Left lung (tissue), 10 donors: ENCODE measurements around the gene MMP14. TPM values are rescaled to one million over a fixed set of nuclear protein-coding genes. Genes with fewer than 3 reads are reported as not detected.
A peak's percentile ranks its signal among the peaks of the same experiment; 100 is the strongest.

Source experiments
- ATAC-seq: fragments of 200-7000 bp; cut with Tn5 transposase; one replicate; pipeline ENCODE4 v1.9.1; 2020; ENCODE audit warnings: moderate library complexity
- DNase-seq, 4 donors: peaks; one replicate each; pipeline ENCODE4 v3.0.0-alpha.2; 2013 to 2020
- H3K27ac ChIP-seq, 2 donors: fragments of 200-600 bp; sonication (generic) in 1 of 2; one replicate each; pipeline versions ENCODE4 v1.5.0 to v1.8.0; 2020 to 2021
- H3K27me3 ChIP-seq, 2 donors: fragments of 200-600 bp; sonication (generic) in 1 of 2; one replicate each; pipeline versions ENCODE4 v1.5.0 to v1.8.0; 2020 to 2021
- H3K36me3 ChIP-seq, 2 donors: fragments of 200-600 bp; sonication (generic) in 1 of 2; one replicate each; pipeline versions ENCODE4 v1.5.0 to v1.8.0; 2020 to 2021
- H3K4me1 ChIP-seq, 2 donors: fragments of 200-600 bp; one replicate each; pipeline ENCODE4 v1.8.0; 2021
- H3K4me3 ChIP-seq, 2 donors: fragments of 200-600 bp; sonication (generic) in 1 of 2; one replicate each; pipeline versions ENCODE4 v1.5.0 to v1.8.0; 2020 to 2021; ENCODE audit warnings: mild to moderate bottlenecking in 1 of 2
- H3K9me3 ChIP-seq, 2 donors: fragments of 200-600 bp; sonication (generic) in 1 of 2; one replicate each; pipeline versions ENCODE4 v1.5.0 to v1.8.0; 2020 to 2021
- CTCF ChIP-seq, 2 donors: fragments of 200-600 bp; sonication (generic) in 1 of 2; IDR thresholded peaks; one replicate each; pipeline versions ENCODE4 v1.5.0 to v1.8.0; 2021; ENCODE audit warnings: antibody characterized with exemption in 2 of 2
- intact Hi-C, 2 donors: fragments of 100-400 bp; cut with DNase I; formaldehyde crosslinking; loops; one replicate each; pipeline versions ENCODE4 v1.11.2 to v1.14.2; 2022
- polyA plus RNA-seq, 6 donors: library from polyadenylated mRNA; unstranded; fragments of 120-200 nt; gene quantifications; one replicate each; pipeline ENCODE4 v1.2.1, GENCODE V29; 2013; ENCODE audit not compliant: insufficient read length in 6 of 6
- total RNA-seq, 2 donors: library from RNA; stranded (reverse); fragmentation: NEBNext Ultra II Directional; extraction: Animal tissue kit (Norgen Biotek cat#: 25700); gene quantifications; one replicate each; pipeline ENCODE4 v1.2.1, GENCODE V29; 2021
- donor health status: DM: no; HTN: yes; CAD: no.
- donor health status: DM: no; HTN: no; CAD: no.

Gene MMP14
- total and polyA plus RNA-seq, 8 donors = 169 to 225 (median 195) TPM

GRCh38 chr14:22829661-22830442 is 6.5 kb upstream of the MMP14 start, which contains the start of gene MRPL52:
TSS of gene MRPL52 (plus strand) at chr14:22829887. CDS start at chr14:22829913, 26 bp downstream.
- DNase-seq = peak; percentile 90 to 97 (median 94)
- intact Hi-C loops = no loop called here
- Histone ChIP-seq H3K36me3 (peaks cover 0 to 26% of the 10 kb centered on the region in 2 donors), H3K9me3 (no peaks in the 10 kb centered on the region), H3K27me3 (no peaks in the 10 kb centered on the region), H3K4me3 (peak within 1 kb of the TSS; percentile 80 to 91), H3K4me1 (peaks cover 9 to 23% of the 10 kb centered on the region in 2 donors), H3K27ac (peak within 1 kb of the TSS; percentile 46 to 82)
- no peak for TF ChIP-seq CTCF (IDR thresholded peaks at IDR 0.05)
- ATAC-seq = peak; percentile 98

GRCh38 chr14:22830443-22831010 is 5.9 kb upstream of the MMP14 start:
- intact Hi-C loops = no loop called here
- H3K4me1 ChIP-seq = peaks cover 9 to 21% of the 10 kb centered on the region in 2 donors
- H3K4me3 ChIP-seq = peak overlapping the region; percentile 80 to 91
- H3K9me3 ChIP-seq = no peaks in the 10 kb centered on the region
- no peak for ATAC-seq
- H3K27me3 ChIP-seq = no peaks in the 10 kb centered on the region
- peaks cover 0 to 28% of the 10 kb centered on the region in 2 donors for H3K36me3 ChIP-seq
- DNase-seq = no peak
- peak overlapping the region in 1 of 2 donors; percentile 82 for H3K27ac ChIP-seq
- no peak for TF ChIP-seq CTCF (IDR thresholded peaks at IDR 0.05)

DNA sequence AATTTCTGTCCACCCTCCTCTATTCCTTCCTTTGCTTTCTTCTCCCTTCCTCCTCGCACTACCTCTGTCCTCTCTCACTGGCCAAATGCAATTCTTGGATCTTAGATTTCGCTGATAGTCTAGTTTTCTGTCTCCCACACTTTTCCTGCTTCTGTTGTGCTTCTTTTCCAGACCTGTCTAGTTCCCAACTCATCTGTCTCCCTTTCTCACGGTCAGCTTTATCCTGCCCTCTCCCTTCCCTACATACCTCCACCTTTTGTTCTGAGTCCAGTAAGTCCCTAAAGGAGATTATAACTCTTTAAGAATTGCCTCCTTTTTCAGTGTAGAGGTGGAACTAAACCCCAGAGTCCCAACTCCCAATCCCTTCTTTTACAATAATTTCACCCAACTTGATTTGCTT is 880 bp upstream of the MMP14 start:
- intact Hi-C loops = no loop called here
- no peak overlapping the region for H3K4me3 ChIP-seq
- H3K36me3 ChIP-seq = peaks cover 0 to 28% of the 10 kb centered on the region in 2 donors
- H3K27ac ChIP-seq = peak overlapping the region in 1 of 2 donors; percentile 85
- DNase-seq (no peak), ATAC-seq (no peak)
- H3K4me1 ChIP-seq = peaks cover 4 to 52% of the 10 kb centered on the region in 2 donors
- no peak for TF ChIP-seq CTCF (IDR thresholded peaks at IDR 0.05)
- peaks cover 0 to 18% of the 10 kb centered on the region in 2 donors for H3K27me3 ChIP-seq
- no peaks in the 10 kb centered on the region for H3K9me3 ChIP-seq

DNA sequence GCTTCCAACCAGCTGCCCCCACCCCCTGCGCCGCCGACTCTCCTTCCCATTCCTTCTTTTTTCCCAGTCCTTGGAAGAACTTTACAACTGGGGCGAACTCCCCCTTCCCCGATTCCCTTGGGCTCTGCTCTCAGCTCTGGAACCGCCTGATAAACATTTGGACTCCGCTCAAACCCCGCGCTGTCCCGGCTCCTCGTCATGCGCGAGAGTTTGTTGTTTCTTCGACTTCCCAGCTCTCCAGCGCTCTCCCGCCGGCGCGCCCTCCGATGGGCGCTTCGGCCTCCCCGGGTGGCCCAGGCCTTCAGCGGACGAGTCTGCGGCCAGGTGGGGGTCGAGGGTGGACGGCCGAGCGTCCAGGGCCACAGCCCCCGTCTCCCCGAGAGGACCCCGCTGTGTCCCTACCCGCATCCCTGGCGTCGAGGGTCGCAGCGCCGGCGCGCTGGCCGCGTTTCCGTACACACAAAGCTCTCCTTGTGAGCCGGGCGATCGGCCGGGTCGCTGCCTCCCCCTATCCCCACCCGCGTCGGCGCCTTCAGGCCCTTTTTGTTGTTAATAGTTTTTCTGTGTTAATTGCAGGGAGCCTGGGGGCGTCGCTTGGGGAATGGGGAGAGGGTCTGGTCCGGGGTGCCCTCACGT is 847 bp downstream of the MMP14 start:
- no peak for TF ChIP-seq CTCF (IDR thresholded peaks at IDR 0.05)
- peak in 3 of 4 donors; percentile 44 to 87 (median 55) for DNase-seq
- intact Hi-C loops = no loop called here

More for the DNA sequence above, 847 bp downstream of the MMP14 start:
- H3K9me3 ChIP-seq = no peaks in the 10 kb centered on the region
- H3K27me3 ChIP-seq = peaks cover 0 to 18% of the 10 kb centered on the region in 2 donors
- peak overlapping the region; percentile 78 to 83 for H3K4me3 ChIP-seq
- H3K4me1 ChIP-seq = peaks cover 0 to 48% of the 10 kb centered on the region in 2 donors
- peaks cover 0 to 36% of the 10 kb centered on the region in 2 donors for H3K36me3 ChIP-seq
- peak; percentile 66 for ATAC-seq
- H3K27ac ChIP-seq = peak overlapping the region; percentile 85 to 95
